HepG2 (cell line): Measurements from ENCODE around the gene ITGA2. TPM values are rescaled to one million over a fixed set of nuclear protein-coding genes. Genes with fewer than 3 reads are reported as not detected.

Experiments used
- ATAC-seq: fragments of 200-7000 bp; cut with Tn5 transposase; 3 replicates; pipeline ENCODE4 v1.9.1; 2020; ENCODE audit warnings: mild to moderate bottlenecking, moderate library complexity
- BruUV-seq: library from RNA; stranded (reverse); fragments of 400-500 nt; replicated peaks from 2 replicates; lab custom pipeline; 2021; lab: Mats Ljungman, UMichigan
- CTCF ChIA-PET: fragments of 300-600 bp; formaldehyde crosslinking; extraction: SDS; loops from one replicate; lab custom pipeline; 2021; ENCODE audit warnings: low total read pairs, inconsistent platforms, low intra/inter-chr PET ratio; lab: Yijun Ruan, JAX
- POLR2A ChIA-PET: fragments of 350-600 bp; sonication (Branson Sonifier 250); formaldehyde crosslinking; loops from one replicate; lab custom pipeline; 2020; ENCODE audit warnings: antibody characterized with exemption, inconsistent platforms; lab: Yijun Ruan, JAX
- DNase-seq: peaks from one replicate; pipeline ENCODE4 v3.0.0-alpha.2; 2015; ENCODE audit warnings: low spot score
- FAIRE-seq: peaks from 3 replicates; lab custom pipeline; 2011; peaks lifted over from hg19 to GRCh38; lab: Jason Lieb, UNC
- H2AFZ ChIP-seq: one replicate; pipeline ENCODE4 v1.6.1; 2011; ENCODE audit warnings: low read length, inconsistent platforms
- H3K27ac ChIP-seq: fragments of 300-600 bp; 3 replicates; pipeline ENCODE4 v1.8.0; 2011; ENCODE audit warnings: mixed run types, mild to moderate bottlenecking, mixed read lengths, low read length, inconsistent platforms; ENCODE audit not compliant: insufficient read depth; ENCODE audit errors: extremely low read length
- H3K27me3 ChIP-seq, 2 experiments: fragments of 200-600 bp in 1 of 2; 2 replicates in 1 of 2; 3 replicates in 1 of 2; pipeline versions ENCODE4 v1.6.0 to v1.8.0; 2011; ENCODE audit warnings: low read length in 2 of 2, mild to moderate bottlenecking in 2 of 2, moderate library complexity in 2 of 2, inconsistent platforms in 1 of 2; ENCODE audit not compliant: insufficient read depth in 2 of 2, control insufficient read depth in 1 of 2
- H3K36me3 ChIP-seq, 2 experiments: fragments of 200-600 bp in 1 of 2; replicated peaks in 1 of 2; 2 replicates in 1 of 2; 3 replicates in 1 of 2; pipeline versions ENCODE4 v1.5.1 to v1.8.0; 2011; ENCODE audit warnings: low read length in 2 of 2, inconsistent platforms in 1 of 2; ENCODE audit not compliant: insufficient read depth in 2 of 2, control insufficient read depth in 1 of 2
- H3K4me1 ChIP-seq: 2 replicates; pipeline ENCODE4 v1.5.1; 2012; ENCODE audit warnings: low read length, inconsistent platforms; ENCODE audit not compliant: insufficient read depth
- H3K4me2 ChIP-seq: 2 replicates; pipeline ENCODE4 v1.6.0; 2011; ENCODE audit warnings: low read depth, low read length, inconsistent platforms
- H3K4me3 ChIP-seq, 3 experiments: fragments of 200-600 bp in 1 of 3; sonication (generic), shearing (Covaris generic) in 1 of 3; replicated peaks in 1 of 3; 2 replicates each; pipeline ENCODE4 v1.5.1; 2011 to 2016; ENCODE audit warnings: low read length in 3 of 3, inconsistent platforms in 2 of 3, low read depth in 2 of 3, mild to moderate bottlenecking in 2 of 3, control low read depth in 1 of 3, mixed read lengths in 1 of 3; ENCODE audit not compliant: insufficient read depth in 1 of 3
- H3K79me2 ChIP-seq: one replicate; pipeline ENCODE4 v1.6.1; 2011; ENCODE audit warnings: low read length, inconsistent platforms; ENCODE audit not compliant: insufficient read depth
- H3K9ac ChIP-seq: 2 replicates; pipeline ENCODE4 v1.6.0; 2011; ENCODE audit warnings: mild to moderate bottlenecking, low read depth, low read length, inconsistent platforms; ENCODE audit not compliant: insufficient read depth
- H3K9me3 ChIP-seq: 2 replicates; pipeline ENCODE4 v1.5.1; 2012; ENCODE audit warnings: mild to moderate bottlenecking, low read length
- H4K20me1 ChIP-seq: 2 replicates; pipeline ENCODE4 v1.6.0; 2011; ENCODE audit warnings: inconsistent platforms, mild to moderate bottlenecking, low read length, moderate library complexity; ENCODE audit not compliant: insufficient read depth
- ESRRA ChIP-seq: sonication (generic); formaldehyde crosslinking; IDR thresholded peaks from 2 replicates; pipeline ENCODE4 v1.5.1; 2020; ENCODE audit warnings: mild to moderate bottlenecking, low read depth, missing genetic modification reagents
- FOSL1 ChIP-seq: sonication (generic); formaldehyde crosslinking; IDR thresholded peaks from 2 replicates; pipeline ENCODE4 v1.9.0; 2021; ENCODE audit warnings: missing genetic modification reagents, borderline replicate concordance
- FOXP1 ChIP-seq, 2 experiments: fragments of 450-650 bp in 1 of 2; IDR thresholded peaks; 2 replicates each; pipeline ENCODE4 v1.6.1; 2017 to 2018; ENCODE audit warnings: antibody characterized with exemption in 1 of 2
- HCFC1 ChIP-seq: fragments of 150-350 bp; IDR thresholded peaks from 2 replicates; pipeline ENCODE4 v1.6.1; 2014; ENCODE audit warnings: low read depth, low read length
- TRIM24 ChIP-seq: sonication (generic); formaldehyde crosslinking; IDR thresholded peaks from 2 replicates; pipeline ENCODE4 v1.8.0; 2022; ENCODE audit warnings: mild to moderate bottlenecking, missing genetic modification reagents
- ZNF292 ChIP-seq: sonication (generic); formaldehyde crosslinking; IDR thresholded peaks from 2 replicates; pipeline ENCODE4 v1.8.1; 2022; ENCODE audit warnings: mild to moderate bottlenecking, low read depth, missing genetic modification reagents, borderline replicate concordance
- ZNF329 ChIP-seq: sonication (generic); formaldehyde crosslinking; IDR thresholded peaks from 2 replicates; pipeline ENCODE4 v1.9.0; 2021; ENCODE audit warnings: low read depth, mild to moderate bottlenecking, missing genetic modification reagents
- ZNF432 ChIP-seq: sonication (generic); formaldehyde crosslinking; IDR thresholded peaks from 2 replicates; pipeline ENCODE4 v1.5.0; 2020; ENCODE audit warnings: missing genetic modification reagents, mild to moderate bottlenecking, borderline replicate concordance
- WGBS: methylation state at CpG from one replicate; pipeline ENCODE4 v1.1.6; 2017; ENCODE audit warnings: low lambda C conversion rate; 5-methylcytosine and 5-hydroxymethylcytosine counted together
- in situ Hi-C: cut with HindIII; loops from 2 replicates; pipeline ENCODE4 v1.10.0; 2017; ENCODE audit warnings: low pct_unique_long_range_greater_than_20kb; ENCODE audit not compliant: extremely low pct_ligation_motif_present
- intact Hi-C: fragments of 100-400 bp; cut with micrococcal nuclease; formaldehyde crosslinking; loops from one replicate; pipeline ENCODE4 v1.10.0; 2022; ENCODE audit not compliant: unreplicated experiment
- polyA plus RNA-seq, 8 experiments: library from polyadenylated mRNA; depleted of rRNA in 3 of 8; stranded (reverse) in 7 of 8; unstranded in 1 of 8; fragments of >200 nt; fragmentation: Illumina TruSeq in 4 of 8; extraction: Trizol in 4 of 8; gene quantifications; 2 replicates each; pipeline versions ENCODE4 v1.2.1 to v1.2.3, GENCODE V29; 2011 to 2016; ENCODE audit warnings: low read depth in 4 of 8, missing spikeins in 1 of 8, mixed read lengths in 1 of 8; ENCODE audit not compliant: insufficient read depth in 1 of 8
- total RNA-seq, 5 experiments: library from RNA; depleted of rRNA; stranded (reverse); fragments of >200 nt; fragmentation: Illumina TruSeq; extraction: Trizol; gene quantifications; 2 replicates each; pipeline ENCODE4 v1.2.3, GENCODE V29; 2016; ENCODE audit warnings: low read depth in 1 of 5
- TF ChIP-seq, protein P1 (sequence below): sonication (generic); formaldehyde crosslinking; IDR thresholded peaks from 2 replicates; pipeline ENCODE4 v1.8.0; 2022; ENCODE audit warnings: mild to moderate bottlenecking, missing genetic modification reagents
- TF ChIP-seq, protein P2 (sequence below): sonication (generic); formaldehyde crosslinking; IDR thresholded peaks from 2 replicates; pipeline ENCODE4 v1.8.0; 2022; ENCODE audit warnings: mild to moderate bottlenecking, missing genetic modification reagents; ENCODE audit not compliant: insufficient replicate concordance
- TF ChIP-seq, protein P3 (sequence below): sonication (generic); formaldehyde crosslinking; IDR thresholded peaks from 2 replicates; pipeline ENCODE4 v1.5.1; 2020; ENCODE audit warnings: missing genetic modification reagents, mild to moderate bottlenecking, borderline replicate concordance
- TF ChIP-seq, protein P4 (sequence below): sonication (generic); formaldehyde crosslinking; IDR thresholded peaks from 2 replicates; pipeline ENCODE4 v1.5.1; 2020; ENCODE audit warnings: missing genetic modification reagents, mild to moderate bottlenecking, borderline replicate concordance
- TF ChIP-seq, protein P5 (sequence below): sonication (generic); formaldehyde crosslinking; IDR thresholded peaks from 2 replicates; pipeline ENCODE4 v1.5.0; 2020; ENCODE audit warnings: missing genetic modification reagents
- TF ChIP-seq, protein P6 (sequence below): fragments of 450-650 bp; IDR thresholded peaks from 2 replicates; pipeline ENCODE4 v1.6.1; 2017
- TF ChIP-seq, protein P7 (sequence below): IDR thresholded peaks from 2 replicates; pipeline ENCODE4 v1.6.1; 2016; ENCODE audit warnings: mild to moderate bottlenecking

ITGA2 gene
- total and polyA plus RNA-seq, 2 of the 13 experiments (the other 11 are each of a cell fraction or from before 2014, with no cell fraction given) = 15.8 to 58.3 TPM

DNA sequence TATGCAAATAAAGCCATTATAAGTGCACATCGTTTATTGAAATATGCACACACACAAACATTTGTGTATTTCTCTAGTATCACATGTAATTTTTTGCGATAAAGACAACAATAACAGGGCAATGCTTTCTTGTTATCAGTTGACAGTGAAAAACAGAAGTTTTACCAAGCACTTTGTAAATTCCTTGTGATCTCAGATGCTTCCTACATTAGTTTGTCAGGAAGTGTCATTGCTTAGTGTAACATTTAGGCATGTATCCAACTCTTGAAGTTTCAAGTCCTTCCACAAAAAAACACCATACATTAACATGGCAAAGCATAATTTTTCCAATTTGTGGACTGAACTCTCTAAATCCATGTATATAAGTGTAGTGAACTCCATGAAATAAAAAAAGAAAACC, 74.0 kb downstream of the ITGA2 start:
- Histone ChIP-seq H3K27me3 (no peaks in the 10 kb centered on the region), H3K79me2 (no peaks in the 10 kb centered on the region), H3K4me2 (no peak overlapping the region), H4K20me1 (0 out of 2 replicates have a peak, but pooled peaks cover 2% of the 10 kb centered on the region), H3K9me3 (no peaks in the 10 kb centered on the region), H3K4me3 (no peak overlapping the region), H3K9ac (no peak overlapping the region), H3K36me3 (peaks cover 12 to 81% of the 10 kb centered on the region in 2 experiments), H3K27ac (no peak overlapping the region), H3K4me1 (0 out of 2 replicates have a peak, but pooled peaks cover 4% of the 10 kb centered on the region), H2AFZ (no peak overlapping the region)
- ATAC-seq = no peak
- CTCF ChIA-PET = no interaction called here
- DNase-seq = no peak
- intact Hi-C loops = no loop called here
- TSS peak; percentile 14 for BruUV-seq
- no peak for FAIRE-seq
- TF ChIP-seq ZNF292 (CRISPR knock-in tag) = no peak
- TF ChIP-seq, protein P1, sequence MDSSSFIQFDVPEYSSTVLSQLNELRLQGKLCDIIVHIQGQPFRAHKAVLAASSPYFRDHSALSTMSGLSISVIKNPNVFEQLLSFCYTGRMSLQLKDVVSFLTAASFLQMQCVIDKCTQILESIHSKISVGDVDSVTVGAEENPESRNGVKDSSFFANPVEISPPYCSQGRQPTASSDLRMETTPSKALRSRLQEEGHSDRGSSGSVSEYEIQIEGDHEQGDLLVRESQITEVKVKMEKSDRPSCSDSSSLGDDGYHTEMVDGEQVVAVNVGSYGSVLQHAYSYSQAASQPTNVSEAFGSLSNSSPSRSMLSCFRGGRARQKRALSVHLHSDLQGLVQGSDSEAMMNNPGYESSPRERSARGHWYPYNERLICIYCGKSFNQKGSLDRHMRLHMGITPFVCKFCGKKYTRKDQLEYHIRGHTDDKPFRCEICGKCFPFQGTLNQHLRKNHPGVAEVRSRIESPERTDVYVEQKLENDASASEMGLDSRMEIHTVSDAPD (CRISPR knock-in tag) = no peak
- TF ChIP-seq, protein P2, sequence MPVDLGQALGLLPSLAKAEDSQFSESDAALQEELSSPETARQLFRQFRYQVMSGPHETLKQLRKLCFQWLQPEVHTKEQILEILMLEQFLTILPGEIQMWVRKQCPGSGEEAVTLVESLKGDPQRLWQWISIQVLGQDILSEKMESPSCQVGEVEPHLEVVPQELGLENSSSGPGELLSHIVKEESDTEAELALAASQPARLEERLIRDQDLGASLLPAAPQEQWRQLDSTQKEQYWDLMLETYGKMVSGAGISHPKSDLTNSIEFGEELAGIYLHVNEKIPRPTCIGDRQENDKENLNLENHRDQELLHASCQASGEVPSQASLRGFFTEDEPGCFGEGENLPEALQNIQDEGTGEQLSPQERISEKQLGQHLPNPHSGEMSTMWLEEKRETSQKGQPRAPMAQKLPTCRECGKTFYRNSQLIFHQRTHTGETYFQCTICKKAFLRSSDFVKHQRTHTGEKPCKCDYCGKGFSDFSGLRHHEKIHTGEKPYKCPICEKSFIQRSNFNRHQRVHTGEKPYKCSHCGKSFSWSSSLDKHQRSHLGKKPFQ = no peak
- TF ChIP-seq, protein P3, sequence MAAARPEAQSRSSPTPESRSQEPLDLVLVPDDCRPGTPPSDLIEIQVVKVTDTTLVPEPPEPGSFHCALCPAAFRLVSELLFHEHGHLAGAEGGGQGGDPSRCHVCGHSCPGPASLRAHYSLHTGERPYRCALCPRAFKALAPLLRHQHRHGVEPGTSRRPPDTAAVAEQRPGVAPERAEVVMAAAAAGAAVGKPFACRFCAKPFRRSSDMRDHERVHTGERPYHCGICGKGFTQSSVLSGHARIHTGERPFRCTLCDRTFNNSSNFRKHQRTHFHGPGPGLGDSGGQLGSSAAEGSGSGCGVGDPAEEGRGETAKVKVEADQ (CRISPR knock-in tag) = no peak
- TF ChIP-seq ZNF329 = no peak
- TF ChIP-seq, protein P4, sequence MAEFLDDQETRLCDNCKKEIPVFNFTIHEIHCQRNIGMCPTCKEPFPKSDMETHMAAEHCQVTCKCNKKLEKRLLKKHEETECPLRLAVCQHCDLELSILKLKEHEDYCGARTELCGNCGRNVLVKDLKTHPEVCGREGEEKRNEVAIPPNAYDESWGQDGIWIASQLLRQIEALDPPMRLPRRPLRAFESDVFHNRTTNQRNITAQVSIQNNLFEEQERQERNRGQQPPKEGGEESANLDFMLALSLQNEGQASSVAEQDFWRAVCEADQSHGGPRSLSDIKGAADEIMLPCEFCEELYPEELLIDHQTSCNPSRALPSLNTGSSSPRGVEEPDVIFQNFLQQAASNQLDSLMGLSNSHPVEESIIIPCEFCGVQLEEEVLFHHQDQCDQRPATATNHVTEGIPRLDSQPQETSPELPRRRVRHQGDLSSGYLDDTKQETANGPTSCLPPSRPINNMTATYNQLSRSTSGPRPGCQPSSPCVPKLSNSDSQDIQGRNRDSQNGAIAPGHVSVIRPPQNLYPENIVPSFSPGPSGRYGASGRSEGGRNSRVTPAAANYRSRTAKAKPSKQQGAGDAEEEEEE (CRISPR knock-in tag) = no peak
- TF ChIP-seq, protein P5, sequence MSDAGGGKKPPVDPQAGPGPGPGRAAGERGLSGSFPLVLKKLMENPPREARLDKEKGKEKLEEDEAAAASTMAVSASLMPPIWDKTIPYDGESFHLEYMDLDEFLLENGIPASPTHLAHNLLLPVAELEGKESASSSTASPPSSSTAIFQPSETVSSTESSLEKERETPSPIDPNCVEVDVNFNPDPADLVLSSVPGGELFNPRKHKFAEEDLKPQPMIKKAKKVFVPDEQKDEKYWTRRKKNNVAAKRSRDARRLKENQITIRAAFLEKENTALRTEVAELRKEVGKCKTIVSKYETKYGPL (CRISPR knock-in tag) = no peak
- no peak for TF ChIP-seq TRIM24
- TF ChIP-seq, protein P6, sequence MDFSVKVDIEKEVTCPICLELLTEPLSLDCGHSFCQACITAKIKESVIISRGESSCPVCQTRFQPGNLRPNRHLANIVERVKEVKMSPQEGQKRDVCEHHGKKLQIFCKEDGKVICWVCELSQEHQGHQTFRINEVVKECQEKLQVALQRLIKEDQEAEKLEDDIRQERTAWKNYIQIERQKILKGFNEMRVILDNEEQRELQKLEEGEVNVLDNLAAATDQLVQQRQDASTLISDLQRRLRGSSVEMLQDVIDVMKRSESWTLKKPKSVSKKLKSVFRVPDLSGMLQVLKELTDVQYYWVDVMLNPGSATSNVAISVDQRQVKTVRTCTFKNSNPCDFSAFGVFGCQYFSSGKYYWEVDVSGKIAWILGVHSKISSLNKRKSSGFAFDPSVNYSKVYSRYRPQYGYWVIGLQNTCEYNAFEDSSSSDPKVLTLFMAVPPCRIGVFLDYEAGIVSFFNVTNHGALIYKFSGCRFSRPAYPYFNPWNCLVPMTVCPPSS = no peak
- no peak for TF ChIP-seq HCFC1
- TF ChIP-seq, protein P7, sequence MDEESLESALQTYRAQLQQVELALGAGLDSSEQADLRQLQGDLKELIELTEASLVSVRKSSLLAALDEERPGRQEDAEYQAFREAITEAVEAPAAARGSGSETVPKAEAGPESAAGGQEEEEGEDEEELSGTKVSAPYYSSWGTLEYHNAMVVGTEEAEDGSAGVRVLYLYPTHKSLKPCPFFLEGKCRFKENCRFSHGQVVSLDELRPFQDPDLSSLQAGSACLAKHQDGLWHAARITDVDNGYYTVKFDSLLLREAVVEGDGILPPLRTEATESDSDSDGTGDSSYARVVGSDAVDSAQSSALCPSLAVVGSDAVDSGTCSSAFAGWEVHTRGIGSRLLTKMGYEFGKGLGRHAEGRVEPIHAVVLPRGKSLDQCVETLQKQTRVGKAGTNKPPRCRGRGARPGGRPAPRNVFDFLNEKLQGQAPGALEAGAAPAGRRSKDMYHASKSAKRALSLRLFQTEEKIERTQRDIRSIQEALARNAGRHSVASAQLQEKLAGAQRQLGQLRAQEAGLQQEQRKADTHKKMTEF (CRISPR knock-in tag) = no peak
- no peak for TF ChIP-seq ESRRA (CRISPR knock-in tag)
- TF ChIP-seq FOSL1 (CRISPR knock-in tag) = no peak
- TF ChIP-seq FOXP1 (IDR thresholded peaks at IDR 0.05) = no peak
- no peak for TF ChIP-seq FOXP1 (CRISPR knock-in tag; IDR thresholded peaks at IDR 0.05)
- TF ChIP-seq ZNF432 (CRISPR knock-in tag) = no peak
- in situ Hi-C loops = no loop called here
- 99% methylated on average over 2 of the region's 2 CpGs for WGBS
- POLR2A ChIA-PET = no interaction called here
